Transverse colon (tissue), 4 donors: ENCODE data around the gene CCDC86. TPM values are rescaled to one million over a fixed set of nuclear protein-coding genes. Genes with fewer than 3 reads are reported as not detected.

Source experiments
- DNase-seq: peaks from one replicate; pipeline ENCODE4 v3.0.0-alpha.2; 2019
- H3K27ac ChIP-seq, 4 donors: fragments of 200-600 bp; sonication (generic); 2 replicates each; pipeline ENCODE4 v1.5.1; 2016 to 2018; ENCODE audit warnings: inconsistent platforms in 4 of 4
- H3K27me3 ChIP-seq: fragments of 200-600 bp; sonication (generic); 2 replicates; pipeline ENCODE4 v1.5.1; 2017; ENCODE audit warnings: inconsistent platforms
- H3K36me3 ChIP-seq, 4 donors: fragments of 200-600 bp; sonication (generic); 2 replicates each; pipeline ENCODE4 v1.5.1; 2017 to 2019; ENCODE audit warnings: inconsistent platforms in 4 of 4
- H3K4me1 ChIP-seq, 4 donors: fragments of 200-600 bp; sonication (generic); 2 replicates each; pipeline ENCODE4 v1.5.1; 2017 to 2020; ENCODE audit warnings: inconsistent platforms in 4 of 4
- H3K4me3 ChIP-seq, 4 donors: fragments of 200-600 bp; sonication (generic); 1 replicate in 1 of 4; 2 replicates in 3 of 4; pipeline versions ENCODE4 v1.5.1 to v1.6.1; 2017 to 2019; ENCODE audit warnings: inconsistent platforms in 4 of 4
- H3K9me3 ChIP-seq, 2 donors: fragments of 200-600 bp; sonication (generic); 2 replicates each; pipeline ENCODE4 v1.5.1; 2017 to 2019; ENCODE audit warnings: inconsistent platforms in 2 of 2
- CTCF ChIP-seq, 5 experiments: fragments of 200-600 bp in 3 of 5; fragments of 450-650 bp in 2 of 5; sonication (generic) in 3 of 5; IDR thresholded peaks; 1 replicate in 2 of 5; 2 replicates in 3 of 5; pipeline ENCODE4 v1.5.1; 2016 to 2017; ENCODE audit warnings: antibody characterized with exemption in 5 of 5, inconsistent platforms in 3 of 5, mild to moderate bottlenecking in 2 of 5, moderate library complexity in 1 of 5
- EP300 ChIP-seq: sonication (generic); formaldehyde crosslinking; IDR thresholded peaks from one replicate; pipeline ENCODE4 v1.6.1; 2017; ENCODE audit warnings: antibody characterized with exemption, low read depth
- POLR2A ChIP-seq: fragments of 450-650 bp; IDR thresholded peaks from one replicate; pipeline ENCODE4 v1.6.1; 2016; ENCODE audit warnings: antibody characterized with exemption, mild to moderate bottlenecking, moderate library complexity
- POLR2AphosphoS5 ChIP-seq, 3 donors: sonication (generic); formaldehyde crosslinking; IDR thresholded peaks; one replicate each; pipeline ENCODE4 v1.6.1; 2016; ENCODE audit warnings: antibody characterized with exemption in 3 of 3
- WGBS, 2 donors: methylation state at CpG; one replicate each; pipeline ENCODE4 v1.1.5; 2018; ENCODE audit warnings: low coverage in 1 of 2; 5-methylcytosine and 5-hydroxymethylcytosine counted together
- in situ Hi-C, 4 donors: fragments of 200-750 bp; cut with MboI; loops; one replicate each; pipeline versions ENCODE4 v1.15.0 to v1.15.1; 2017; ENCODE audit warnings: low sequenced_read_pairs in 3 of 4, low pct_ligation_motif_present in 1 of 4, low pct_unique_long_range_greater_than_20kb in 1 of 4
- intact Hi-C: fragments of 100-400 bp; cut with DNase I; formaldehyde crosslinking; loops from one replicate; pipeline ENCODE4 v1.15.1; 2023; ENCODE audit warnings: low total_unique reads
- total RNA-seq, 4 donors: library from RNA; depleted of rRNA; stranded (reverse); fragments of >200 nt; gene quantifications; one replicate each; pipeline ENCODE4 v1.1.0, GENCODE V29; 2016

Gene CCDC86
- total RNA-seq, 4 donors from 2014 or later, result 1.9 to 9.1 (median 5.5) TPM

- no peak for DNase-seq
- no peak for TF ChIP-seq POLR2AphosphoS5 (IDR thresholded peaks at IDR 0.05)
- TF ChIP-seq POLR2A, result no peak
- no peak for TF ChIP-seq CTCF (IDR thresholded peaks at IDR 0.05)
- TF ChIP-seq EP300, result no peak
- H3K36me3 ChIP-seq, result no peaks in the 10 kb centered on the region
These were observed 36.6 kb downstream of the CCDC86 start for GRCh38 chr11:60878245-60879101.

DNA sequence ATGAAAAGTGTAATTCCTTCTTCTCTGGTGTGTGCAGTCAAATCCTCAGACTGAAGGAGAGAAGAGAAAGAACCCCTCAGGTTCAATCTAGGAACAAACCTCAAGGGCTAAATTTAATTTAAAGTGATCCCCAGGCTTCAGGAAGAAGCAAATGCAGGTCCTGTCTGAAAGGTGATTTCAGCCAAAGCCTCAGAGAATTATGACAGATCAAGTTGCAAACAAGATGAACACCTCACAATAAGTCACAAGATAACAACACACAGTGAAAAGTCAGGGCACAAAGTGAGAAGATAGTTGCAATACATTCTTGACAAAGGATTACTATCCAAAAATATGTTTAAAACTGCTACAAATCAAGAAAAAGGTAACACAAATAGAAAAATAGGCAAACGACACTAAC, 37.2 kb downstream of the CCDC86 start:
- Histone ChIP-seq H3K27me3 (no peaks in the 10 kb centered on the region), H3K4me1 (peaks cover 0 to 6% (median 1%) of the 10 kb centered on the region in 4 donors), H3K9me3 (no peaks in the 10 kb centered on the region), H3K36me3 (no peaks in the 10 kb centered on the region), H3K27ac (peak overlapping the region; percentile 41 to 60 (median 50)), H3K4me3 (no peak overlapping the region)
- DNase-seq, result no peak
- intact Hi-C loops (no loop called here), in situ Hi-C loops (no loop called here)
- no peak for TF ChIP-seq CTCF (IDR thresholded peaks at IDR 0.05)
- no peak for TF ChIP-seq EP300
- no peak for TF ChIP-seq POLR2AphosphoS5 (IDR thresholded peaks at IDR 0.05)
- no peak for TF ChIP-seq POLR2A
- WGBS, 2 donors, result 65 to 100% methylated on average over 1 of the region's 1 CpG

More at GRCh38 chr11:60878245-60879101, 36.6 kb downstream of the CCDC86 start:
- Histone ChIP-seq H3K4me1 (peaks cover 0 to 6% (median 1%) of the 10 kb centered on the region in 4 donors), H3K27ac (peak overlapping the region; percentile 54 to 60 (median 58)), H3K27me3 (no peaks in the 10 kb centered on the region), H3K4me3 (no peak overlapping the region), H3K9me3 (no peaks in the 10 kb centered on the region)
- WGBS, 2 donors, result 64 to 70% methylated on average over 4 to 5 of the region's 5 CpGs
- intact Hi-C loops, result no loop called here
- in situ Hi-C loops, result no loop called here

- in situ Hi-C loops, result no loop called here
- Histone ChIP-seq H3K4me3 (no peak overlapping the region), H3K27me3 (no peaks in the 10 kb centered on the region), H3K9me3 (no peaks in the 10 kb centered on the region), H3K27ac (peak overlapping the region in 2 of 4 donors; percentile 13 to 53), H3K36me3 (no peaks in the 10 kb centered on the region), H3K4me1 (peaks cover 0 to 6% (median 1%) of the 10 kb centered on the region in 4 donors)
- DNase-seq, result no peak
- TF ChIP-seq EP300, result no peak
- no peak for TF ChIP-seq CTCF (IDR thresholded peaks at IDR 0.05)
- no peak for TF ChIP-seq POLR2A
- TF ChIP-seq POLR2AphosphoS5 (IDR thresholded peaks at IDR 0.05), result no peak
- 88 to 100% methylated on average over 3 to 5 of the region's 5 CpGs for WGBS, 2 donors
- intact Hi-C loops, result no loop called here
These were observed 38.2 kb downstream of the CCDC86 start for GRCh38 chr11:60879971-60880588.

- WGBS, 2 donors, result 55 to 83% methylated on average over 4 to 8 of the region's 8 CpGs
- no peak for DNase-seq
- no peaks in the 10 kb centered on the region for H3K27me3 ChIP-seq
- H3K9me3 ChIP-seq, result no peaks in the 10 kb centered on the region
- peaks cover 0 to 6% (median 1%) of the 10 kb centered on the region in 4 donors for H3K4me1 ChIP-seq
- TF ChIP-seq POLR2AphosphoS5 (IDR thresholded peaks at IDR 0.05), result no peak
- TF ChIP-seq EP300, result no peak
- no peak for TF ChIP-seq CTCF (IDR thresholded peaks at IDR 0.05)
- no peak for TF ChIP-seq POLR2A
- H3K27ac ChIP-seq, result peak overlapping the region in 2 of 4 donors; percentile 5 to 13
- no peak overlapping the region for H3K4me3 ChIP-seq
- intact Hi-C loops, result no loop called here
- H3K36me3 ChIP-seq, result no peaks in the 10 kb centered on the region
- in situ Hi-C loops, result no loop called here
These were observed 38.9 kb downstream of the CCDC86 start for GRCh38 chr11:60880643-60881282.
